Stimulated activated CD8-positive, alpha-beta memory T cell treated with anti-CD3 and anti-CD28 coated beads, Interleukin-15, amount 100 ng/mL, for 24 hours (primary cell): Measurements from ENCODE around the gene GPC6.

Experiments
- DNase-seq: peaks from one replicate; pipeline ENCODE4 v3.0.0-alpha.2; 2020; ENCODE audit warnings: low read depth

GPC6 gene

GRCh38 chr13:93577105-93577504 lies 350.5 kb downstream of the GPC6 start:
- DNase-seq = no peak

GRCh38 chr13:93589788-93590187 lies 363.2 kb downstream of the GPC6 start:
- no peak for DNase-seq

GRCh38 chr13:93603043-93603442 lies 376.4 kb downstream of the GPC6 start:
- DNase-seq = no peak

GRCh38 chr13:93614776-93615175 lies 388.2 kb downstream of the GPC6 start:
- no peak for DNase-seq

- no peak for DNase-seq
Observed at GRCh38 chr13:93620181-93620765, 393.7 kb downstream of the GPC6 start.

- DNase-seq = no peak
Observed at GRCh38 chr13:93621051-93621450, 394.4 kb downstream of the GPC6 start.

GRCh38 chr13:93621966-93622365 lies 395.4 kb downstream of the GPC6 start:
- no peak for DNase-seq

- no peak for DNase-seq
Observed at GRCh38 chr13:93624311-93624777, 397.7 kb downstream of the GPC6 start.

GRCh38 chr13:93625536-93625935 lies 398.9 kb downstream of the GPC6 start:
- no peak for DNase-seq

- no peak for DNase-seq
Observed at GRCh38 chr13:93628136-93628797, 401.7 kb downstream of the GPC6 start.

GRCh38 chr13:93635616-93636032 lies 409.0 kb downstream of the GPC6 start:
- no peak for DNase-seq

- DNase-seq = no peak
Observed at GRCh38 chr13:93637852-93638251, 411.2 kb downstream of the GPC6 start.

GRCh38 chr13:93640452-93640851 lies 413.8 kb downstream of the GPC6 start:
- DNase-seq = no peak

GRCh38 chr13:93646245-93646644 lies 419.6 kb downstream of the GPC6 start:
- DNase-seq = no peak

- no peak for DNase-seq
Observed at GRCh38 chr13:93649496-93649895, 422.9 kb downstream of the GPC6 start.

GRCh38 chr13:93653776-93654175 lies 427.2 kb downstream of the GPC6 start:
- no peak for DNase-seq

- no peak for DNase-seq
Observed at GRCh38 chr13:93655154-93655553, 428.5 kb downstream of the GPC6 start.

GRCh38 chr13:93660391-93661063 lies 433.9 kb downstream of the GPC6 start:
- DNase-seq = no peak

GRCh38 chr13:93670866-93671265 lies 444.3 kb downstream of the GPC6 start:
- no peak for DNase-seq

GRCh38 chr13:93672996-93673395 lies 446.4 kb downstream of the GPC6 start:
- no peak for DNase-seq

GRCh38 chr13:93673885-93674284 lies 447.3 kb downstream of the GPC6 start:
- no peak for DNase-seq

GRCh38 chr13:93674337-93674755 lies 447.7 kb downstream of the GPC6 start:
- DNase-seq = no peak

GRCh38 chr13:93680329-93680728 lies 453.7 kb downstream of the GPC6 start:
- DNase-seq = no peak
